ENCODE results near the gene ARHGEF37.

Gene ARHGEF37

GRCh38 chr5:149680810-149681221 is 99.5 kb downstream of the ARHGEF37 start:
- no peak for TF ChIP-seq CTCF (conservative IDR thresholded peaks at IDR 0.05; ENCODE audit: control insufficient read depth, insufficient read depth, low read depth, low read length)
- DNase-seq (ENCODE audit: low read depth), result no peak
- H3K4me3 ChIP-seq (ENCODE audit: control insufficient read depth, low read depth, low read length), result no peak overlapping the region

- no peak overlapping the region for H3K4me3 ChIP-seq (ENCODE audit: control insufficient read depth, low read depth, low read length)
- no peak for DNase-seq (ENCODE audit: low read depth)
- no peak for TF ChIP-seq CTCF (conservative IDR thresholded peaks at IDR 0.05; ENCODE audit: control insufficient read depth, insufficient read depth, low read depth, low read length)
Measured at GRCh38 chr5:149681252-149681651, 100.0 kb downstream of the ARHGEF37 start.

- no peak for TF ChIP-seq CTCF (conservative IDR thresholded peaks at IDR 0.05; ENCODE audit: control insufficient read depth, insufficient read depth, low read depth, low read length)
- DNase-seq (ENCODE audit: low read depth), result no peak
- no peak overlapping the region for H3K4me3 ChIP-seq (ENCODE audit: control insufficient read depth, low read depth, low read length)
Measured at GRCh38 chr5:149681922-149682321, 100.6 kb downstream of the ARHGEF37 start.

- no peak for TF ChIP-seq CTCF (conservative IDR thresholded peaks at IDR 0.05; ENCODE audit: control insufficient read depth, insufficient read depth, low read depth, low read length)
- H3K4me3 ChIP-seq (ENCODE audit: control insufficient read depth, low read depth, low read length), result no peak overlapping the region
- DNase-seq (ENCODE audit: low read depth), result no peak
Measured at GRCh38 chr5:149682532-149683075, 101.3 kb downstream of the ARHGEF37 start.

GRCh38 chr5:149683964-149684363 is 102.7 kb downstream of the ARHGEF37 start:
- no peak overlapping the region for H3K4me3 ChIP-seq (ENCODE audit: control insufficient read depth, low read depth, low read length)
- no peak for DNase-seq (ENCODE audit: low read depth)
- TF ChIP-seq CTCF (conservative IDR thresholded peaks at IDR 0.05; ENCODE audit: control insufficient read depth, insufficient read depth, low read depth, low read length), result no peak

GRCh38 chr5:149684371-149684770 is 103.1 kb downstream of the ARHGEF37 start:
- DNase-seq (ENCODE audit: low read depth), result no peak
- no peak overlapping the region for H3K4me3 ChIP-seq (ENCODE audit: control insufficient read depth, low read depth, low read length)
- no peak for TF ChIP-seq CTCF (conservative IDR thresholded peaks at IDR 0.05; ENCODE audit: control insufficient read depth, insufficient read depth, low read depth, low read length)
